ENCODE results near the gene GRM7.

- no peak for TF ChIP-seq POLR2A (IDR thresholded peaks at IDR 0.05)
- TF ChIP-seq CTCF (IDR thresholded peaks at IDR 0.05): no peak
Observed at GRCh38 chr3:7201784-7202183, 340.9 kb downstream of the GRM7 start.
